Activated CD4-positive, alpha-beta T cell treated with anti-CD3 and anti-CD28 coated beads, Interleukin-2, amount 10 ng/mL, durations not matched to agents 24 days and 14 days (primary cell): Measurements from ENCODE around the gene SEC14L5. TPM values are rescaled to one million over a fixed set of nuclear protein-coding genes. Genes with fewer than 3 reads are reported as not detected.
A peak's percentile ranks its signal among the peaks of the same experiment; 100 is the strongest.

Source experiments
- DNase-seq: peaks from one replicate; pipeline ENCODE4 v3.0.0; 2022
- H3K27ac Mint-ChIP-seq: one replicate; pipeline ENCODE4 v1.8.0; 2022; ENCODE audit warnings: mild to moderate bottlenecking, mixed read lengths
- H3K27me3 Mint-ChIP-seq: one replicate; pipeline ENCODE4 v1.8.0; 2022; ENCODE audit warnings: mixed read lengths
- H3K36me3 Mint-ChIP-seq: one replicate; pipeline ENCODE4 v1.8.0; 2022; ENCODE audit warnings: low read depth, mild to moderate bottlenecking, mixed read lengths
- H3K4me1 Mint-ChIP-seq: one replicate; pipeline ENCODE4 v1.8.0; 2021; ENCODE audit warnings: mixed read lengths
- H3K4me3 Mint-ChIP-seq: one replicate; pipeline ENCODE4 v1.8.0; 2022; ENCODE audit warnings: mild to moderate bottlenecking, moderate library complexity, mixed read lengths
- H3K9me3 Mint-ChIP-seq: one replicate; pipeline ENCODE4 v1.8.0; 2021; ENCODE audit warnings: mixed read lengths
- intact Hi-C: fragments of 100-400 bp; cut with micrococcal nuclease; formaldehyde crosslinking; loops from one replicate; pipeline ENCODE4 v1.15.1; 2023
- total RNA-seq: library from RNA; stranded (reverse); gene quantifications from 2 replicates; pipeline ENCODE4 v1.2.3, GENCODE V29; 2022

SEC14L5 gene
- not detected in 2 replicates for total RNA-seq

GRCh38 chr16:4957720-4958509 is at the start of gene SEC14L5:
Gene SEC14L5, plus strand, starts transcription at chr16:4958330. Its CDS starts 994 bp downstream, at chr16:4959324.
- peak within 1 kb of the TSS; percentile 62 for H3K27ac Mint-ChIP-seq
- no peaks in the 10 kb centered on the region for H3K9me3 Mint-ChIP-seq
- H3K4me1 Mint-ChIP-seq, result peaks cover 20% of the 10 kb centered on the region
- H3K36me3 Mint-ChIP-seq, result no peaks in the 10 kb centered on the region
- peak; percentile 97 for DNase-seq
- intact Hi-C loops, result loop anchor here (1.0 to 10.0 kb wide), 7 partner anchors 75 to 423 kb away; partner anchors contain the start of genes ANKS3, CDIP1, DNAAF8 and EEF2KMT
- peaks cover 31% of the 10 kb centered on the region for H3K27me3 Mint-ChIP-seq
- H3K4me3 Mint-ChIP-seq, result peak within 1 kb of the TSS; percentile 88

DNA sequence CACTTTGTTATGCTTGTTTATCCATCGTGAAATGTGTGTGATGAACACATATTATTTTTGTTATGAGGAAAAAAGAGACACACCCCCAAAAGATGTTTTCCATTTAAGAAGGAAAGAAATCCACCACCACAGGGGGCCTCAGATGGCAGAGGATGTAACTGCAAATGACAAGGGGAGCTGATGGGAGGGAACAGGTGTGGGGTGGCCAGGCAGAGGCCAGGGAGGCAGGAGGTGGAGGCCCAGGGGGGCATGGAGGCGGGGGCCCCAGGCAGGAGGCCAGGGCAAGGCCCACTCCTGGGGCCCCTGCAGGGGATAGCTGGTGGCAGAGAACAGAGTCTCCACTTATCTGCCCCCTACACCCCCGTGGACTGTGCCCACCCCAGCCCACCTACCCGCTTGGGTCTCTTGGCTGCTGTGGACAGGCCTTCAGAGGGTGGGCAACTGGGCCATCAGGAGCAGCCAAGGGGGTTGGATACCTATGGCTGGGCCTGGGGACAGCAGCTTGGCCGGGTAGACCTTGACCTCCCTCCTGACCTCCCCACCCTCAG is 49.2 kb upstream of the SEC14L5 start:
- H3K27ac Mint-ChIP-seq, result no peak overlapping the region
- no peak overlapping the region for H3K4me3 Mint-ChIP-seq
- H3K4me1 Mint-ChIP-seq, result no peaks in the 10 kb centered on the region
- intact Hi-C loops, result no loop called here
- H3K27me3 Mint-ChIP-seq, result peaks cover 12% of the 10 kb centered on the region
- no peaks in the 10 kb centered on the region for H3K9me3 Mint-ChIP-seq
- H3K36me3 Mint-ChIP-seq, result no peaks in the 10 kb centered on the region
- no peak for DNase-seq

GRCh38 chr16:4909825-4910224 is 48.3 kb upstream of the SEC14L5 start:
- no peak for DNase-seq
- H3K9me3 Mint-ChIP-seq, result no peaks in the 10 kb centered on the region
- no peaks in the 10 kb centered on the region for H3K36me3 Mint-ChIP-seq
- intact Hi-C loops, result no loop called here
- H3K27me3 Mint-ChIP-seq, result peaks cover 10% of the 10 kb centered on the region
- H3K4me3 Mint-ChIP-seq, result no peak overlapping the region
- no peak overlapping the region for H3K27ac Mint-ChIP-seq
- no peaks in the 10 kb centered on the region for H3K4me1 Mint-ChIP-seq

DNA sequence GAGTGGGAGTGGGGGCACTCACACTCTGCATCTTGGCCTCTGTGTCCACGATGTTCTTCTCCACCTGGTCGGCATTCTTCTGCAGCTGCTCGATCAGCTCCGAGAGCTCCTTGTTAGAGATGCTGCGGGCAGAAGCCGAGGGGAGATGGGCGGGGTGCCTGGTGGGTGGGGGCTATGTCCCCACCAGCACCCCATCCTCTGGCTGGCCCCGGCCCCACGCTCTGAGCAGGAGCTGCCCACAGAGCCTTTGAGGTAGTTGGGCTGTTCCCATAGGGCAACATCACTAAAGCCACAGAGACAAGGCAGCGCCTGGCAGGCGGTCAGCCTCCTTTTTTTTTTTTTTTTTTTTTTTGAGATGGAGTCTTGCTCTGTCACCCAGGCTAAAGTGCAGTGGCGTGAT is 47.3 kb upstream of the SEC14L5 start:
- no peaks in the 10 kb centered on the region for H3K36me3 Mint-ChIP-seq
- intact Hi-C loops, result no loop called here
- H3K27me3 Mint-ChIP-seq, result peaks cover 7% of the 10 kb centered on the region
- no peak overlapping the region for H3K4me3 Mint-ChIP-seq
- no peaks in the 10 kb centered on the region for H3K4me1 Mint-ChIP-seq
- DNase-seq, result no peak
- no peaks in the 10 kb centered on the region for H3K9me3 Mint-ChIP-seq
- no peak overlapping the region for H3K27ac Mint-ChIP-seq

DNA sequence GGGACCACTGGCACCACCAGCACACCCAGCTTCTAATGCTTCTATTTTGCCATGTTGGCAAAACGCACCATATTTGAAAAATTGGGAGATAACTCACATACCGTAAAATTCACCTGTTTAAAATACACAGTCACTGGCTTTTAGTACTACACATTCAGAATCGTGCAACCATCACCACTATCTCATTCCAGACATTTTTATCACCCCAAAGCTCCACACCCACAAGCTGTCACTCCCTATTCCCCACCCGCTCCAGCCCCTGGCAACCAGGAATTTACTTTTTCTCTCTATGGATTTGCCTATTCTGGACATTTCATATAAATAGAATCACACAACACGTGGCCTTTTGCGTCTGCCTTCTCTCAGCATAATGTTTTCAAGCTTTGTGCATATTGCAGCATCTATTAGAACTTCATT is 46.2 kb upstream of the SEC14L5 start:
- no peak overlapping the region for H3K4me3 Mint-ChIP-seq
- H3K4me1 Mint-ChIP-seq, result no peaks in the 10 kb centered on the region
- no peak for DNase-seq
- H3K27ac Mint-ChIP-seq, result no peak overlapping the region
- H3K36me3 Mint-ChIP-seq, result no peaks in the 10 kb centered on the region
- peaks cover 3% of the 10 kb centered on the region for H3K27me3 Mint-ChIP-seq
- intact Hi-C loops, result no loop called here
- H3K9me3 Mint-ChIP-seq, result no peaks in the 10 kb centered on the region

DNA sequence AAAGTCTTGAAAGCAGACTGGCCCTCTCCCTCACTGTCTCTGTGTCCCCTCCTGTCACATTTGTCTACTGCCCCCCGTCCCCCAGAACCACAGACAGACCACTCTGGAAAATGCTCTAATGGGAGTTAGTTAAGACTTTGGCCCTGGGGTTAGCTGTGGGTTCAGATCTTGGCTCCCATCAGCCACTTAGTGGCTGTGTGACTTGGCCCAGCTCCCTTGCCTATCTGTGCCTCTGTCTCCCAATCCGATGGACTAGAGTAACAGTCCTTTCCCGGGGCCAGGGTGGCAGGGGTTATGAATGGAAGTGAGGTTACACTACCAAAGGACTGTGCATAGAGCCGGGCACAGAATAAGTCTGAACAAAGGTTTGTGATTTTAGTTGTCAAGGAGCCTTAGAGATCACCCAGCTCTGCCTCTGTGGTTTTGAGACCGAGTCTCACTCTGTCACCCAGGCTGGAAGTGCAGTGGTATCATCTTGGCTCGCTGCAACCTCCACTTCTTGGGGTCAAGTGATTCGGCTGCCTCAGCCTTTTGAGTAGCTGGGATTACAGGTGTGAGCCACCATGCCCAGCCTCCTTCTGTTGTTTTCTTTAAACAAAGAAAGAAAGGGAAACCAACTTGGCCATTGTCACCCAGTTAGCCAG is 44.9 kb upstream of the SEC14L5 start:
- Mint-ChIP-seq H3K9me3 (no peaks in the 10 kb centered on the region), H3K4me3 (no peak overlapping the region), H3K27ac (no peak overlapping the region), H3K36me3 (no peaks in the 10 kb centered on the region), H3K4me1 (no peaks in the 10 kb centered on the region), H3K27me3 (no peaks in the 10 kb centered on the region)
- intact Hi-C loops, result no loop called here
- DNase-seq, result no peak

GRCh38 chr16:4913774-4914525 is 44.2 kb upstream of the SEC14L5 start:
- Mint-ChIP-seq H3K4me1 (no peaks in the 10 kb centered on the region), H3K27me3 (no peaks in the 10 kb centered on the region), H3K9me3 (no peaks in the 10 kb centered on the region), H3K4me3 (no peak overlapping the region), H3K36me3 (no peaks in the 10 kb centered on the region), H3K27ac (no peak overlapping the region)
- no peak for DNase-seq
- intact Hi-C loops, result no loop called here

DNA sequence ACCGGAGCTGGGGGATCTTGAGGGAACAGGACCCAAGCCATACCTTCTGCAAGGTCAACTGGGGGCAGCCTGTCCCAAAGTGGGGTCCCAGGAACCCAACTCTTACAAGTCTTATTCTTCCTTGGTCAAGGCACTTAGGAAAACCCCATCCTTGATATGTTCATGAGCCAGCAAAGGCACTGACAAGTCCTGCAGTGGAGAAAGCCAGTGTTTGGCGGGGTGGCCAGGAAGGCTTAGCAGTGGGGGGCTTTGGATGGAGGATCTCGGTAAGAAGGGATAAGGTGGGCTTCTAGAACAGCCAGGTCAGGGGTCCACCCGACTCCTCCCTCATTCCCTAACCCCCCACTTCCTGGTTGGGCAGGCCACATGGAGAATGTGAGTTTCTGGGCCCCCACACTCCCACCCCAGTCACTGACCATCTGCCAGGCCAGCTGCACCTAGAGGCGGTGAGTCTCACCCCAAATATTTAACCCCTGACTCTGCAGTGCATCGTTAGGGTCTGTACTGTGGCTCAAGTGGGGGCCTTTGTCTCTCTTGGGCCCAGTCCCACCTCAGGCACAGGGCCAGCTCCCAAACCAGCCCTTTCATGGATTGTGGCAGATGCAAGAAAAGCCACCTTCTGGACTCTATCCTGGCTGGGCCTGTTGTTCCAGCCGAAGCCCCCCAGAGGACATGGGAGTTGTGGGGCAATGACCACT is 43.5 kb upstream of the SEC14L5 start:
- Mint-ChIP-seq H3K9me3 (no peaks in the 10 kb centered on the region), H3K27ac (no peak overlapping the region), H3K4me1 (no peaks in the 10 kb centered on the region), H3K4me3 (no peak overlapping the region), H3K27me3 (no peaks in the 10 kb centered on the region), H3K36me3 (no peaks in the 10 kb centered on the region)
- intact Hi-C loops, result no loop called here
- DNase-seq, result no peak

GRCh38 chr16:4915226-4915761 is 42.8 kb upstream of the SEC14L5 start:
- no peak for DNase-seq
- Mint-ChIP-seq H3K27ac (no peak overlapping the region), H3K4me3 (no peak overlapping the region), H3K36me3 (no peaks in the 10 kb centered on the region), H3K9me3 (no peaks in the 10 kb centered on the region), H3K27me3 (no peaks in the 10 kb centered on the region), H3K4me1 (no peaks in the 10 kb centered on the region)
- intact Hi-C loops, result no loop called here

GRCh38 chr16:4917117-4917516 is 41.0 kb upstream of the SEC14L5 start:
- no peak overlapping the region for H3K4me3 Mint-ChIP-seq
- no peak overlapping the region for H3K27ac Mint-ChIP-seq
- no peaks in the 10 kb centered on the region for H3K27me3 Mint-ChIP-seq
- no peak for DNase-seq
- no peaks in the 10 kb centered on the region for H3K4me1 Mint-ChIP-seq
- H3K9me3 Mint-ChIP-seq, result no peaks in the 10 kb centered on the region
- H3K36me3 Mint-ChIP-seq, result no peaks in the 10 kb centered on the region
- intact Hi-C loops, result no loop called here

- no peaks in the 10 kb centered on the region for H3K36me3 Mint-ChIP-seq
- no peaks in the 10 kb centered on the region for H3K27me3 Mint-ChIP-seq
- H3K27ac Mint-ChIP-seq, result no peak overlapping the region
- no peaks in the 10 kb centered on the region for H3K4me1 Mint-ChIP-seq
- no peaks in the 10 kb centered on the region for H3K9me3 Mint-ChIP-seq
- no peak for DNase-seq
- intact Hi-C loops, result no loop called here
- no peak overlapping the region for H3K4me3 Mint-ChIP-seq
Measured at GRCh38 chr16:4918781-4919251, 39.3 kb upstream of the SEC14L5 start.

DNA sequence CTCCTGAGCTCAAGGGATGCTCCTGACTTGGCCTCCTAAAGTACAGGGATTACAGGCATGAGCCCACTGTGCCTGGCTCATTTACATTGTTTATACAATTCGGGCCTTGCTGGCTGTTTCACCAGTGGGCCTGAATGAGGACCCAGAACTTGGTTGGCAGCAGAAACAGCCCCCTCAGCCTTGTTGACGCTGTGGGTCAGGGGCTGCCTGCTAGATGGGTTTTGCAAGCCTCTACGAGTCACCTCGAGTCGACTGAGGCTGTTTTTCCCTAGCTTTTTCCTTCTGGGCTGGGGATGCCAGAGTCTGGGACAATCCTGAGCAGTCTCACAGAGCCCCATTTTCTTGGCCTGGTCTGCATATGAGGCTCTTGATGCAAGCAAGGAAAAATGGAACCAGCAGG is 37.3 kb upstream of the SEC14L5 start:
- Mint-ChIP-seq H3K4me3 (no peak overlapping the region), H3K4me1 (no peaks in the 10 kb centered on the region), H3K36me3 (no peaks in the 10 kb centered on the region), H3K27ac (no peak overlapping the region), H3K9me3 (no peaks in the 10 kb centered on the region), H3K27me3 (no peaks in the 10 kb centered on the region)
- intact Hi-C loops, result no loop called here
- no peak for DNase-seq

DNA sequence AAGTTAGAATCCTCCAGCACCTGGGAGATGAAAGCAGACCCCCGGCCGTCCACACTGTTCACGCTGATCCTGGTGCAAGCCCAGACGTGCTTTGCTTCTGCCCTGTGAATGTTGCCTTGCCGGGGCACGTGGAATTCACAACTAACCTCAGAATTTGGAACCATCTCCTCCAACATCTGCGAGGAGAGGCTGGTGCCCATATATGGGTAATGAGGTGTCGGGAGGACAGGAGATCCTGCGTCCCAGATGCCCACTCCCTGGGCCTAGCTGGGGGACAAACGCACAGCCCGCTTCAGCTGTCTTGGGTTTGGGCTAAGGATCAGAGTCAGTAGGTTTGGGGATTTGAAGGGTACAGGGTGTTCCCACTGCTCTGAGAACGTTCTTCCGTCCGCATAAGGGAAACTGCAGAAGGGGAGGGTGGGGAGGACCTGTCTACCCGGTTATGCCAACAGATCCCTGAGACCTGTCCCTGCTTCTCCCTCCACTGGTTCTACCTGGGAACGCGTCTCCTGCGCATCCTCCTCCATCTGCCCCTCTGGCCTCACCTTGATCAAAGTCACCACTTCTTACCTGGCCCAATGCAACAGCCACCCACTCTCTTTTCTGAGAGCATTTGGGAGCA is 35.3 kb upstream of the SEC14L5 start:
- DNase-seq, result no peak
- no peaks in the 10 kb centered on the region for H3K36me3 Mint-ChIP-seq
- no peak overlapping the region for H3K27ac Mint-ChIP-seq
- H3K9me3 Mint-ChIP-seq, result peaks cover 6% of the 10 kb centered on the region
- no peaks in the 10 kb centered on the region for H3K27me3 Mint-ChIP-seq
- intact Hi-C loops, result no loop called here
- H3K4me1 Mint-ChIP-seq, result no peaks in the 10 kb centered on the region
- no peak overlapping the region for H3K4me3 Mint-ChIP-seq
